HG02571 (cell line): Measurements from ENCODE around the gene HOXD11.

Experiments
- ATAC-seq: cut with Tn5 transposase; IDR thresholded peaks from one replicate; pipeline ENCODE4 v1.9.1; 2021; ENCODE audit warnings: mild to moderate bottlenecking, moderate library complexity; ENCODE audit not compliant: unreplicated experiment

Gene HOXD11

DNA sequence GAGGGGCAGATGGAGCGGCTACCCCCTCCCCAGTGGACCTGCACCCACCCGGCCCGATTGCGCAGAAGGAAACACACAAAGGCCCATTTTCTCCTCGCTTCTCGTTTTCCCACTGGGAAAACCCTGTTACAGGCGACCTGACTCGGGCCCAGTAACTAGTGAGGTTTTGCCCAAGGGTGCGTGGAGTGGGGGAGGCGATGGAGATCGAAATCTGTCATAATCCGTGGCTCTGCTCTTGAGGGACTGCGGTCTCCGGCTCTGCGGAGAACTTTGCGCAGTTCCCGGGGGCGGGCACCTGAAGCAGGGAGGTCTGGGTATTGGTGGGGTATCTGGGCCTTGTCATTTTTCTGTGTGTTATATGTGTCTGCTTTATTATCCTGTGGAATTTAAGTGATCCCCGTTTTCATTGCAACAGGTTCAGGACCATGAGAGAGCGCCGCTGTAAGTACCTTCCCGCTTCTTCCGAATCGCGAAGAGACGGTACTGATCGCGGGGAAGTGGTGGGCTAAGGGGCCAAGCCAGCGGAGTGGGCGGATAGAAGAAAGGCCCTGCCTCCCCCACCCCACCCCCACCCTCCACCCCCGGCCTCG is 40.2 kb downstream of the HOXD11 start:
- no peak for ATAC-seq

DNA sequence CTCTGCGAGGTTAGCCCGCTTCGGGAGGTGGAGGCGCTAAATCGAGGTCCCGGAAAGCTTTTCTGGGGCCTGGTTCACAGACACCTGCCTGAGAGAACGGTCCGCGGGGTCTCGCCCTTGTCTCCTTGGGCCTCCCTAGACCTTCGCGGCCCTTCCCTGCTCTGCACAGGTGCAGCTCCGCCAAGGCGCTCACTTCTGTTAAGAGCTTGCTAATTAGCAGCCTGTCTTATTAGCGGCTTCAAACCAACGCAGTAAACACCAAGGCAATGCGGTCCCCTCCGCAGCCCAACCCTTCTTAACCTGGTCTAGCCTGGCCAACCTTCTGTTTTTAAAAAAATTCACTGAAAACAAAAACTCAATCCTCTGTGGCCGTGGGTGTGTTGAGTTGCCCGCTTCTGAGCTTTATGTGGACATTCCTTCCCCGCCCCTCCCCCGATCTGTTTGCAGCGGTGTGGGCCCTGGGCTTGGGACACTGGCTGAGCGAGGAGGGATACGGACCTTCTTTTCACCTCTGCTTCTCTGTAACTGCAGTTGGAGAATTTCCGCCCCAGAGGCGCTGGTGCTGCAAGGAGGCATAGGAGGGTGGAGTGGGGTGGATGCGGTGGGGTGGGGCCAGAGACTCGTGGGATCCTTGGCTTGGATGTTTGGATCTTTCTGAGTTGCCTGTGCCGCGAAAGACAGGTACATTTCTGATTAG is 40.9 kb downstream of the HOXD11 start:
- ATAC-seq, result no peak

DNA sequence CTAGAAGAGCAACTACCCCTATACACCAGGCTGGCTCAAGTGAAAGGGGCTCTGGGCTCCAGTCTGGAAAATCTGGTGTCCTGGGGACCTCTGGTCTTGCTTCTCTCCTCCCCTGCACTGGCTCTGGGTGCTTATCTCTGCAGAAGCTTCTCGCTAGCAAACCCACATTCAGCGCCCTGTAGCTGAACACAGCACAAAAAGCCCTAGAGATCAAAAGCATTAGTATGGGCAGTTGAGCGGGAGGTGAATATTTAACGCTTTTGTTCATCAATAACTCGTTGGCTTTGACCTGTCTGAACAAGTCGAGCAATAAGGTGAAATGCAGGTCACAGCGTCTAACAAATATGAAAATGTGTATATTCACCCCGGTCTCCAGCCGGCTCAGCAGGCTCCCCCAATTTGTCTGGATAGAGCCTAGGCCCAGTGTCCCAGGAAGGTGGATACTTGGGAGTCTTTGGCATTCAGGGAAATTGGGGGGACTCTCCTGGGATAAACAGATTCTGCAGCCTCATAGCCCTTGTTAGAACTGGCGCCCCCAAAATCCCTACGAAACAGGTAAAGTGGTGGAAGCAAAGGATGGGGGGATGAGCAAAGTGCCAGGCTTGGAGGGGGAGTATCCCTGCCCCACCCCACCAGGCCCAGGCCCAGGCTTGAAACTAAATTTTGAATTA is 41.8 kb downstream of the HOXD11 start:
- ATAC-seq, result no peak

DNA sequence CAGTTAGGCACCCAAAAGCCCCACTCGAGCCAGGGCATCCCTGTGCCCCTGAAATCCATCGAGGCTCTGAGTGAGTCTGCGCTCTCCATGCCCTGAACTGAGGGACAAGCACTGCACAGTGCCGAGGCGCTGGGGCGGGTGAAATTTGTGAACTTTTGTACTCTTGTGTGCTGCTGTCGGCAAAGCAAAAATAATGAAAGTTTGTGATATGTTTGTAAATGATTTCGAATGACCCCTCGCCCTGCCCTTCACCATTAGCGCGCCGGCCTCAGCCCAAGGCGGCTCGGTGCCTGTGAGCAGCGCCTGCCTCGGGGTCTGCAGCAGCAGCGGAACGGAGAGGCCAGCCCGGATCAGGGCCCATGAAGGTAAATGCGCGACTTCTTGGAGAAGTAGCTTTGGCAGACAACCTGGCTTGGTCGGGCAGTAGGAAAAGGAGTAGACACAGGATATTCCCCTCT is 42.4 kb downstream of the HOXD11 start:
- ATAC-seq, result no peak

DNA sequence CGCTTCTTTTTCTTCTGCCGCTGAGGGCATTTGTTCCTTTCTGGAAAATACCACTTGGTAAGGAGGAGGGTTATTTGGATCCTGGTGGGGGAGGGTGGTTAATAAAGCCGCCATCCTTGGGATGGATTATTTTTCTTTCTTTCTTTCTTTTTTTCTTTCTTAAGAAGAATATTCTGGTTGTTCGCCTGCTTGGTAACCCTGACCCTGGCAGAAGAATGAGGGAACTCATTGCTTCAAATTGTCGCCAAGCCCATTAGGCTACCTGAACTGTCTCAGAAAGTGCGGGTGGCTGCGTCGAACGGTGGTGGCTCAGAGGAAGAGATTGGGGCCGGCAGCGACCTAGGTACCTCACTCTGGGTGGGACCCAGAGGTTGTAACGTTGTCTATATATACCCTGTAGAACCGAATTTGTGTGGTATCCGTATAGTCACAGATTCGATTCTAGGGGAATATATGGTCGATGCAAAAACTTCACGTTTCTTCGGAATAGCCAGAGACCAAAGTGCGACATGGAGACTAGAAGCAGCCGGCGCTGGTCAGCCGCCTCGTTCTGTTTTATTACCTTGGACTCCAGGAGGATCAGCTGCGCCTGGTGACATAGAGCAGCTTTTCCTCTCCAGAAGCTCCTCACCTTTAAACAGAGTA is 43.0 kb downstream of the HOXD11 start:
- ATAC-seq, result no peak

DNA sequence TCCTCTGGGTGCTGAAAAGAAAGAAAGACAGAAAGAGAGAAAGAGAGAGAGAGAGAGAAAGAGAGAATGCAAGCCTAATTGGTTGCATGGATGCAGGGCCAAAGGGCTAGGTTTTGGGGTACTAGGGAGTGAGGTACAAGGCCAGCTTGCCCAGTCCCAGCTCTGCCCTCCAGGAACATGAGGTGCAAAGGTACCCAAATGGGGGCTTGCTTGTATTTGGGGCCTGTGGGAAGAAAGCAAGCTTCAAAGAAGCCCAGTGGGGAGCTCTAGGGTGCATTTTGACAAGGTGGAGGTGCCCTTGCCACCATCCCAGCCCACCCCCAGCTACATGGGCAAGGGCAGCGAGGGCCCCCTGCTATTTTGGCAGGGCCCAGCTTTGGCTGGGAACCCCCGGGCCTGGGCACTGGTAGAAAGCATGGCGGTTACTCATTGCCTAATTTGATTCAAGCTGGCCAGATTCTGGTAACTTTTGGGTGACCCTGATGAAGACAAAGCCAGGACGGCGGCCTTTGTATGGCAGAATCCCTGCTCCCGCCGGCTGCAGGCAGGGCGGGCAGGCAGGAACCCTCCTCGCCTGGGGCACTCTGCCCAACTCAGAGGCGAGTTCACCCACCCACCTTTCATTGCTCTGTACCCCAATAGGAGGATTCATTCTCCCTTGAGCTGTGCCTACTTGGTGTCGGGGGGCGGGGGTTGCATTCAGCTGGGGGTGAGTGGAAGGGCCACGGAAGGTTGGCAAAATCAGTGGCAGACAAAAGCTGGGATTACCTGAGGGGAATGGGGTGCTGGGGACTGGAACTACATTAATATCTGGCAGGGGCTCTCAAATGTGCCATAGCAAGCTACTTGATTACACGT is 43.7 kb downstream of the HOXD11 start:
- ATAC-seq, result no peak

DNA sequence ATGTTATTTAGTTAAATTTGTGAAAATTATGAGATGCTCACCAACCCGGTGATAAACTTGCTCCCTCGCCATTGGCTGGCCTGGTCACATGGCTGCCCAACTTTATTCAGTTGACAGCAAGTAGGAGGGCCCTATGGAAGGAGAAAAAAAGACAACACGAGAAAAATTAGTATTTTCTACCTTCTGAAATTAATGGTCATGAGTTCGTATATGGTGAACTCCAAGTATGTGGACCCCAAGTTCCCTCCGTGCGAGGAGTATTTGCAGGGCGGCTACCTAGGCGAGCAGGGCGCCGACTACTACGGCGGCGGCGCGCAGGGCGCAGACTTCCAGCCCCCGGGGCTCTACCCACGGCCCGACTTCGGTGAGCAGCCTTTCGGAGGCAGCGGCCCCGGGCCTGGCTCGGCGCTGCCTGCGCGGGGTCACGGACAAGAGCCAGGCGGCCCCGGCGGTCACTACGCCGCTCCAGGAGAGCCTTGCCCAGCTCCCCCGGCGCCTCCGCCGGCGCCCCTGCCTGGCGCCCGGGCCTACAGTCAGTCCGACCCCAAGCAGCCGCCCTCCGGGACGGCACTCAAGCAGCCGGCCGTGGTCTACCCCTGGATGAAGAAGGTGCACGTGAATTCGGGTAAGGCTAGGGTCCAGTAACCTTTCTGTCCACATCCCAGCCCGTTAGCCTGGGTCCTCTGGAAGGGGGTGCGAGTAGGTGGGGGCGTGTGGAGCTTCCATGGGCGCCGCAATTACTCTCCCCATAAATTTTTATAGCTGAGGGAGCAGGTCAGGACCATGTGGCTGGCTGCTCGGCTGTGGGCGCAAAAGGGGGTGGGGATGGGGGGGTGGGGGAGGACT is 44.6 kb downstream of the HOXD11 start, which contains the start of gene HOXD4:
HOXD4 (plus strand) TSS at position 109 of the 846 bp plus-strand sequence; CDS start at position 193, 84 bp downstream.
- ATAC-seq, result no peak

DNA sequence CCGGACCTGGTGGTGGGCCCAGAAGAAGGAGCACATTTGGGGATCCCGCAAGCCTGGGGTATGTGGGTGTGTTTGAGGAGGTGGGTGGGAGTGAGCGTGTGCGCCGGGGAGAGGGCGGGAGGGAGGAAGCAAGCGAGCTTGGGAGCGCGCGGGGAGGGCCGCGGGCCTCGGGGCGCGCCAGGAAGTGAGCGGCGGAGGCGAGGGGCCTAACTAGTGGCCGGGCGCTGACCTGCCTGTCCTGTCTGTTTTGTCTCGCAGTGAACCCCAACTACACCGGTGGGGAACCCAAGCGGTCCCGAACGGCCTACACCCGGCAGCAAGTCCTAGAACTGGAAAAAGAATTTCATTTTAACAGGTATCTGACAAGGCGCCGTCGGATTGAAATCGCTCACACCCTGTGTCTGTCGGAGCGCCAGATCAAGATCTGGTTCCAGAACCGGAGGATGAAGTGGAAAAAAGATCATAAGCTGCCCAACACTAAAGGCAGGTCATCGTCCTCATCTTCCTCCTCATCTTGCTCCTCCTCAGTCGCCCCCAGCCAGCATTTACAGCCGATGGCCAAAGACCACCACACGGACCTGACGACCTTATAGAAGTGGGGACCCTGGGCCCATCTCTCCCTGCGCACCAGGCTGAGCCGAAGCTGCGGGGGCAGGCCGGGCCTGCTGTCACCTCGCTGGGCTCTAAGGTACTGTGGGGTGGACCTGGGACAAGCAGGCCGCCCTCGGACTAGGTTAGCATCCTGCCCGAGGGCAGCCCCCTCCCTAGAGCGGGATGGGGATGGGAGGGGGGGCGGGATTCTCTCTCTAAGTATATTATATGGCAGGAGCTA is 45.5 kb downstream of the HOXD11 start:
- ATAC-seq, result no peak

DNA sequence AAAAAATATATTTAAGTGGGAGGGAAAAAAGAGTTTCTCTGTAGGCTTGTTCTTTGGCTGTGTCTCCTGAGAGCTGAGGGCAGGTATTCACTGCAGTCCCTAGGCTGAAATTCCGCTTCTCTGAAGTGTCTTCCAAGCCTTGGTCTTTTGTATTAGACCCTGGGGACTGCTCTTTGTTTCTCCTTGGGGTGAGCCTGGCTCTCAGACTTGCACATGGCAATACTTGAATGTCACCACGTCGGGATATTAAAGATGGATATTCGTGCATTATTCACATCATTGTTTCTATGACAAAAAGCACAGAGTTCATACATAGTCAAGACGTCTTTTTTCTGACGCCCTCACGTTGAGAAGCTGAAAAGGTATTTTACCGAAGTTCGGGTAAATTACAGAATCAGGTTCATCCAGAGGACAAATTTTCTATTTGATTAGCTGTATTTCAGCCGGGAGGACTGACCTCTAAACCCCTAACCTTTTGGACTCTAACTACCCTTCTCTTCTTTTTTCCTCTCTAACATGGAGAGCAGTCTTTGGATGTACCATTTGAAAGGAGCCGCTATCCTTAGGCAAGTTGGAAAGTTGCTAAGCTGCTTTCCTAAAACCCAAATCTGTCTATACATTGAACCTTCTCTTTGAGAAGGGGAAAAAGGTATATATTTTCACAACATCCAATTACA is 47.6 kb downstream of the HOXD11 start:
- no peak for ATAC-seq

DNA sequence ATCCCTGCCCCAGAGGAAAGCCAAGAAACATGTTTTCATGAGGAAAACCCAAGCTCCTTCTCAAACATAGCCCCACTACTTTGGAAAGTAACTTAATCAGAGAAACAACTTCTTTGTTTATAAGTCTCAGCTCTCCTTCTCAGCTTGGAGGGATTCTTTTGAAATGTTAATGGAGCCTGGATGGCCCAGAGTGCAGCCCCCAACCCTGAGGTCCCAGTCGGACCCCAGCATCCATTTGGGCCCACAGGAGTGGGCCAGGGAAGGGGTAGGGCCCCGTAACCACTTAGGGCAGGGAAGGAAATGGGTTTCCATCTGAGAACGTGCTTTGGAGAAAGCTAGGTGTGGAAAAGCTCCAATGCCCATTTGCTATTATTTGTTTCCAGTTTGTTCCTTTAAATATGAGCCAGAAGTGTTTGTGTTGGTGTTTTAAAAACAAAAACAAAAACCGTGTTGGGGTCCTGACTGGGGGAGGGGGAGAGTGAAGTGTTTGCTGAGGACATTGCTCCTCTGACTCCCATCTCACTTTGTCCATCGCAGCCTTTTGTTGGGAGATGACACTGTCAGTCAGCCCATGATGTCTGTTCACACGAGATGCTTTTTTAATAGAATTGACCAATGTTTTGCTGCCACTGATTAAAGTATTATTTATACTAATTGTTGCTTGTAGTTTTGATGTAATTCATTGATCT is 48.4 kb downstream of the HOXD11 start:
- no peak for ATAC-seq

DNA sequence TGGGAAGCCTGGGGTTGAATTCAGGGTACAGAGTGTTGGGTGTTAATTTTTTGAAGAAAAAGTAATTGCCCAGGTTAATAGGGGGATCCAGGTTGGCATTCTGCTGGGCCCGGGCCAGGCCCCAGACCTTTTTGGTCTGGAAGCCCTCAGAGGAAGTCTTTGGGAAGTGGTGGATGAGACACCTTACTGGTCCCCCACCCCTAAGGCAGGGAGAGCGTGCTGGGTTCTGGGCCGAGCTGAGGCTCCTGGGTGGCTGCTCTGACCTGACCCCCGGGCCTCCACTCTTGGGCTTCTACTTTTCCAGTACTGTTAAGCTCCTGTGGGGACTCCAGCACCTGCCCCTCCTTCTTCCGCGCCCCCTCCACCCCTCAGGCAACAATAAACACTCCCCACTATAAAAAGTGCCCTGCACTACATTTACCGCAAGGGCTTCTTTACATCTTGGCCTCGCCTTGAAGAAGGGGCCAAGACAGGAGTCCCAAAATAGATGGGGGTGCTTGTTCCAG is 49.3 kb downstream of the HOXD11 start:
- ATAC-seq, result no peak

DNA sequence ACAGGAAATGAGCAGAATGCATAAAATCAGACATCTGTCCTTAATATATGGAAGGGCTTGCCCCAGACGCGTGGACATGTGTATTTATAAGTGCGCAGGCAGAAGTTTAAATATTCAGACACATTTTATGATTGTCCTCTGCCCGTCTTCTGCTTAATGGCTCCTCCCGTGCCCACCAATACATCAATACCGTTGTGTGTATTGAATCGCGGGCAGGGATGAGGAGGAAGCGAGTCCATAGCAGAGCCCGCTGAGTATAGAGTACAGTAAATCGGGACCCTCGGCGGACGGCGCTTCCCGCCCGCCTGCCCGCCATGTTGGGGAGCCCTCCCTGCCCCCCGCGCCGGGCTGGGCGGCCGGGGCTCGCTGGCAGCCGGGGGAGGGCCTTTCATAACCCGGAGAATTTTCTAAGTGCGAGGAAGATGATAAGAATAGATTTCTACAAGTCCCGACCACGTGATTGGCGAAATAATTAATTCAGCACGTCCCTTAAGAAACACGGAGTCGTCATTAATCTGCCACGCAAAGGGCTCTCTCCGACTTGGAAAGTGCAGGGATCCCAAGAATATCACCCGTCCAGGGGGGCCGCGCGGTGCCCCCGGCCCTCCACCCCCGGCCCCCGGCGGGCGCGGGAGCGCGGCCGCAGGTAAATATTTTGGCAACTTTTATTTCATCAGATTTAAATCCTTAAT is 49.9 kb downstream of the HOXD11 start, which contains the start of gene HOXD3:
HOXD3 (plus strand) TSS at position 501 of the 692 bp plus-strand sequence. CDS start 11,808 bp downstream, outside the sequence.
- no peak for ATAC-seq

DNA sequence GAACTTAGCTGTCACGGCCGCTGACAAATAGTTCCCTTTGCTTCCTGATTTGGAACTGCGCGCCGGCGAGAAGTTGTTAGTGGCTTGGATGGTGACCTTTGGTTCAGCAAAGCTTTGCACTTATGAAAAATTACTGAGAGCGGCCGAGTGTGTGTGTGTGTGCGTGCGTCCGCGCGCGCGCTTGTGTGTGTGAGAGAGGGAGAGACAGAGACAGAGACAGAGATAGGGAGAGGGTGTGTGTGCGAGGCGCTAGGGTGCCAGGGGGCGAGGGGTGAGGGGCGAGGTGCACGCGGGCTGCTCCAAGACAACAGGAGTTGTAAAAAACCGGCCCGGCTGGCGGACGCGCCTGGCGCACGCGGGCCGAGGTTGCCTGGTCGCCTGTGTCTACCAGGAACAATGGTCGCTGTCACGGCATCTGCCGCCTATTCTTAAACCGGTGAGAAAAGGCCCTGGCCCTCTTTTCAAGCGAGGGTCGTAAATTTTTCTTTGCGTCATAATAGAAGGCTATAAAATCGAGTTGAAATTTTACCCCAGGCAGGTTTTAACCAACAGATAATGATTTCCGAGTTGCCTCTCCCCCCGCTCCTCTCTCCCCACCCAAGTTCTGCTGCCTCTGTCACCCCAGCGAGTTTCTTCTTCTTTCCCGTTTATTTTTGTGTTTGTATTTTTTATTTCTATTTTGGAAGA is 50.6 kb downstream of the HOXD11 start:
- no peak for ATAC-seq

DNA sequence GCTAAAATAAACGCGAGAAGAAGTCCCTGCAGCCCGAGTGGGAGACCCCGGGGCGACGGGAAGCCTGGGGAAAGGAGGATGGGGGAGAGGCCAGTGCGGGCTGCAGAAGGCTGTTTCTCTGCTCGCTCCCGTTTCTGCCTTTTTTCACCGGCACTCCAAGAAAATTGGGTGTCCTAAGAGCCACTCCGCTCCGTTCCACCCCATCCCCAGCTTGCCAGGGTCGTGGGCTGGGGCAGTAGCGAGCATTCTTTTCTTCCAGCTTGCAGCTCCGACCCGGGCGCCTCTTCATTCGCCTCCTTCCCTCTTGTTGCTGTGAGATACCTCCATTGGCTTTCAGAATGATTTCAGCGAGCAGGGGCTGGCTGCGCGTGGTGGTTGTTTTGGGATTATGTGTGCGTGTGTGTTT is 51.1 kb downstream of the HOXD11 start:
- no peak for ATAC-seq

DNA sequence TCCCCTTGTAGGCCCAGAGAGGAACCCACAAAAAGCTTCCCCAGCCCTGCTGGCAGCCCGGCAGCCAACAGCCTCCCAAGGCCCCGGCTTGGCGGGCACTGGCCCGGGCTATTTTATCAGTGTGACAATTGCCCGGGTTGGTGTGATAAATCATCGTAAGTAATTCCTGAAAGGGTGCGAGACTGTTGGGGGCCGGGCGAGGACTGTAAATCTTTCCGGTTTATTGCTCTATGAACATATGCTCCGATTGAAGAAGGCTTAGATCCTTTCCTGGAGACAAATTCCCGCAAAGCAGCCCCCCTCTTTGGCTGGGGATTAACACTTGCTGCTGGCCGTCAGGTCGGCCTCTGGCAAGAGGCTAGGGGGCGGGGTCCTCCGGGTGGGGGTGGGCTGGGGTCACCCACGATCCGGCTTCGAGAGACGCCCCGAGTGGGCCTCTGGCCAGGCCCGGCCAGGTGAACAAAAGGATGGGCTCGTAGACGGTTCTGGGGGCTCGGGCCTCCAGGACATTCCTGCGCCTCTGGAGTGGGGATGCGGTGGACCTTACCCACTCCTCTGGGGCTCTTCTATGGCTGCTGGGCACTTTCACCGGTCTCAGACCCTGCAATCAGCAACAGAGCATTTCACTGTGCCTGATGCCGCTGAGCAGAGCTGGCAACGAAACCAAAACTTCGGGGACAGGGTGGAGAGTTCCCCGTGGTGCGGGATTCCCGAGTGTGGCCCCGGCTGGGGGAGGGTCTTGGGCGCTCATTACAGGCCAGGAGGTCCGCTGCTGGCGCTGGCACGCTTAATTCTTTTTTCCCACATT is 52.0 kb downstream of the HOXD11 start:
- ATAC-seq, result no peak
